Mononuclear cell (primary cell): ENCODE data around the gene SDK1. TPM values are rescaled to one million over a fixed set of nuclear protein-coding genes. Genes with fewer than 3 reads are reported as not detected.
"Not testable (repeated sequence)": the region's sequence is repeated elsewhere in the genome, so short reads cannot be mapped to it uniquely, and the experiment has no call there.

Source experiments
- H3K27me3 ChIP-seq: 2 replicates; pipeline ENCODE4 v1.6.0; 2011; ENCODE audit warnings: low read length, control low read depth; ENCODE audit not compliant: insufficient read depth
- H3K4me1 ChIP-seq: 2 replicates; pipeline ENCODE4 v1.5.1; 2011; ENCODE audit warnings: mild to moderate bottlenecking, low read length, control low read depth; ENCODE audit not compliant: insufficient read depth
- H3K4me3 ChIP-seq: 2 replicates; pipeline ENCODE4 v1.5.1; 2011; ENCODE audit warnings: mild to moderate bottlenecking, low read length, moderate library complexity
- H3K9me3 ChIP-seq: 2 replicates; pipeline ENCODE4 v1.5.1; 2011; ENCODE audit warnings: low read depth, mild to moderate bottlenecking, control low read depth, low read length
- total RNA-seq: library from RNA; depleted of rRNA; stranded (reverse); fragments of >200 nt; gene quantifications from one replicate; pipeline ENCODE4 v1.2.3, GENCODE V29; 2012

The SDK1 gene
- total RNA-seq, 1 donor, result 0.31 TPM

- Histone ChIP-seq H3K4me1 (no peaks in the 10 kb centered on the region), H3K27me3 (peaks cover under 1% of the 10 kb centered on the region), H3K4me3 (no peak overlapping the region), H3K9me3 (no peaks in the 10 kb centered on the region)
Measured at GRCh38 chr7:3696113-3696512, 395.1 kb downstream of the SDK1 start.

GRCh38 chr7:3697472-3697871, 396.4 kb downstream of the SDK1 start:
- Histone ChIP-seq H3K9me3 (no peaks in the 10 kb centered on the region), H3K4me1 (no peaks in the 10 kb centered on the region), H3K27me3 (peaks cover 5% of the 10 kb centered on the region), H3K4me3 (no peak overlapping the region)

GRCh38 chr7:3705258-3705657, 404.2 kb downstream of the SDK1 start:
- peaks cover 6% of the 10 kb centered on the region for H3K27me3 ChIP-seq
- no peak overlapping the region for H3K4me3 ChIP-seq
- no peaks in the 10 kb centered on the region for H3K4me1 ChIP-seq
- no peaks in the 10 kb centered on the region for H3K9me3 ChIP-seq

GRCh38 chr7:3706091-3706490, 405.0 kb downstream of the SDK1 start:
- not testable (repeated sequence) for H3K27me3 ChIP-seq, H3K4me1 ChIP-seq, H3K9me3 ChIP-seq, H3K4me3 ChIP-seq

- H3K27me3 ChIP-seq, result no peaks in the 10 kb centered on the region
- H3K9me3 ChIP-seq, result no peaks in the 10 kb centered on the region
- H3K4me3 ChIP-seq, result no peak overlapping the region
- H3K4me1 ChIP-seq, result no peaks in the 10 kb centered on the region
Measured at GRCh38 chr7:3710122-3710521, 409.1 kb downstream of the SDK1 start.

- Histone ChIP-seq H3K27me3 (no peaks in the 10 kb centered on the region), H3K4me3 (no peak overlapping the region), H3K9me3 (no peaks in the 10 kb centered on the region), H3K4me1 (no peaks in the 10 kb centered on the region)
Measured at GRCh38 chr7:3710531-3710930, 409.5 kb downstream of the SDK1 start.

- Histone ChIP-seq H3K9me3 (no peaks in the 10 kb centered on the region), H3K27me3 (no peaks in the 10 kb centered on the region), H3K4me1 (no peaks in the 10 kb centered on the region), H3K4me3 (no peak overlapping the region)
Measured at GRCh38 chr7:3712841-3713240, 411.8 kb downstream of the SDK1 start.

GRCh38 chr7:3721422-3721821, 420.4 kb downstream of the SDK1 start:
- H3K4me1 ChIP-seq, result no peaks in the 10 kb centered on the region
- no peaks in the 10 kb centered on the region for H3K27me3 ChIP-seq
- no peaks in the 10 kb centered on the region for H3K9me3 ChIP-seq
- H3K4me3 ChIP-seq, result no peak overlapping the region

- Histone ChIP-seq H3K9me3 (no peaks in the 10 kb centered on the region), H3K27me3 (no peaks in the 10 kb centered on the region), H3K4me1 (no peaks in the 10 kb centered on the region), H3K4me3 (no peak overlapping the region)
Measured at GRCh38 chr7:3722396-3722922, 421.4 kb downstream of the SDK1 start.

- Histone ChIP-seq H3K4me1 (no peaks in the 10 kb centered on the region), H3K27me3 (no peaks in the 10 kb centered on the region), H3K9me3 (no peaks in the 10 kb centered on the region), H3K4me3 (no peak overlapping the region)
Measured at GRCh38 chr7:3725155-3726059, 424.4 kb downstream of the SDK1 start.

GRCh38 chr7:3730276-3730675, 429.2 kb downstream of the SDK1 start:
- H3K9me3 ChIP-seq, result no peaks in the 10 kb centered on the region
- no peaks in the 10 kb centered on the region for H3K4me1 ChIP-seq
- no peak overlapping the region for H3K4me3 ChIP-seq

GRCh38 chr7:3732395-3733005, 431.4 kb downstream of the SDK1 start:
- H3K27me3 ChIP-seq, result no peaks in the 10 kb centered on the region
- no peak overlapping the region for H3K4me3 ChIP-seq
- no peaks in the 10 kb centered on the region for H3K9me3 ChIP-seq
- no peaks in the 10 kb centered on the region for H3K4me1 ChIP-seq

More at GRCh38 chr7:3730276-3730675, 429.2 kb downstream of the SDK1 start:
- no peaks in the 10 kb centered on the region for H3K27me3 ChIP-seq

- H3K4me3 ChIP-seq, result no peak overlapping the region
- H3K4me1 ChIP-seq, result no peaks in the 10 kb centered on the region
- H3K27me3 ChIP-seq, result no peaks in the 10 kb centered on the region
- H3K9me3 ChIP-seq, result peaks cover 7% of the 10 kb centered on the region
Measured at GRCh38 chr7:3733541-3734140, 432.6 kb downstream of the SDK1 start.

GRCh38 chr7:3738964-3739363, 437.9 kb downstream of the SDK1 start:
- Histone ChIP-seq H3K9me3 (peaks cover 28% of the 10 kb centered on the region), H3K4me1 (no peaks in the 10 kb centered on the region), H3K27me3 (no peaks in the 10 kb centered on the region), H3K4me3 (no peak overlapping the region)

GRCh38 chr7:3739983-3740382, 438.9 kb downstream of the SDK1 start:
- no peaks in the 10 kb centered on the region for H3K27me3 ChIP-seq
- H3K9me3 ChIP-seq, result peaks cover 28% of the 10 kb centered on the region
- no peak overlapping the region for H3K4me3 ChIP-seq
- H3K4me1 ChIP-seq, result no peaks in the 10 kb centered on the region
